ENCODE measurements around the gene SERPINB1.

DNA sequence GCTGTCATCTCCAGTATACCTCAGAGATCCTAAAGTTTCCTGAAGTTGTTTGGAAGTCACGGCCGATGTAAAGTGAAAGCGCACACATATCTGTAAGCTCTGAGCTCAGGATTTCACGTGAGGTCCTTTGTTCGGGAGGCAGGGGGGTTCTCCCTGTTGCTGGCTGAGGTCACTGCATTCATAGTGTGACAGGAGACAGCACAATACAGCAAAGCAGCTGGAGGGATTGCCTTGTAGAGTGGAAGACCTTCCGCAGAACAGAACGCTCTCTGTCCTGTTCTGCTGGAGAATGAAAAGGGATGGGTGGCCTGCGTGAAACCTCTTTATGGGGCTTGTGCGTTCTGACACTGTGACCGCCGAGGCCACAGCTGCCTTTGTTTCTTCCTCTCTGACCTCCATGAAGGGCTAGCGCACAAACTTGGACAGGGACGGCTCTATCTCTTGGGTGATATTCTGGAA lies 13.4 kb upstream of the SERPINB1 start:
- TF ChIP-seq, protein P1, sequence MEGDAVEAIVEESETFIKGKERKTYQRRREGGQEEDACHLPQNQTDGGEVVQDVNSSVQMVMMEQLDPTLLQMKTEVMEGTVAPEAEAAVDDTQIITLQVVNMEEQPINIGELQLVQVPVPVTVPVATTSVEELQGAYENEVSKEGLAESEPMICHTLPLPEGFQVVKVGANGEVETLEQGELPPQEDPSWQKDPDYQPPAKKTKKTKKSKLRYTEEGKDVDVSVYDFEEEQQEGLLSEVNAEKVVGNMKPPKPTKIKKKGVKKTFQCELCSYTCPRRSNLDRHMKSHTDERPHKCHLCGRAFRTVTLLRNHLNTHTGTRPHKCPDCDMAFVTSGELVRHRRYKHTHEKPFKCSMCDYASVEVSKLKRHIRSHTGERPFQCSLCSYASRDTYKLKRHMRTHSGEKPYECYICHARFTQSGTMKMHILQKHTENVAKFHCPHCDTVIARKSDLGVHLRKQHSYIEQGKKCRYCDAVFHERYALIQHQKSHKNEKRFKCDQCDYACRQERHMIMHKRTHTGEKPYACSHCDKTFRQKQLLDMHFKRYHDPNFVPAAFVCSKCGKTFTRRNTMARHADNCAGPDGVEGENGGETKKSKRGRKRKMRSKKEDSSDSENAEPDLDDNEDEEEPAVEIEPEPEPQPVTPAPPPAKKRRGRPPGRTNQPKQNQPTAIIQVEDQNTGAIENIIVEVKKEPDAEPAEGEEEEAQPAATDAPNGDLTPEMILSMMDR (IDR thresholded peaks at IDR 0.05), result no peak
- TF ChIP-seq POLR2A (IDR thresholded peaks at IDR 0.05), result no peak
